GM18951 (cell line): ENCODE results near the gene LYAR.

ENCODE experiments used
- POLR2A ChIP-seq: IDR thresholded peaks from 4 replicates; pipeline ENCODE4 v1.6.1; 2011; ENCODE audit warnings: mild to moderate bottlenecking; ENCODE audit not compliant: insufficient read length, insufficient read depth; ENCODE audit errors: extremely low read depth
- in situ Hi-C: fragments of 300-500 bp; cut with MboI; formaldehyde crosslinking; loops from one replicate; pipeline ENCODE4 v1.12.0; 2022; ENCODE audit warnings: low sequenced_read_pairs, mixed read lengths, inconsistent platforms; ENCODE audit not compliant: unreplicated experiment

The LYAR gene

DNA sequence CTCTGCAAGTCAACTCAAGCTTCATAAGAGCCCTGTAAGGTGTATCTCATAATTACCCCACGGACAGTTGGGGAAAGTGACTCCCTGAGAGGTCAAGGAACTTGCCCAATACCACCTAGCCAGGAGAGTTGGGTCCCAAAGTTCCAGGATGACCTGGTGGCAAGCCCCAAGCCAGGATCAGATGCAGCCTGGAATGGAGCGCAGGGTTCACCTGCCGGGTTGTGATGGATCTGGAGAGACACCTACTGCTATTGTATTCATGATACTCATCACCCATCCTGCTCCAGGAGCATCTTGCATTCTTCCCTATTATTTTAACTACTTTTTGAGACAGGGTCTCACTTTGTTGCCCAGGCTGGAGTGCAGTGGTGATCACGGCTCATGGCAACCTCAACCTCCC is 36.2 kb upstream of the LYAR start:
- in situ Hi-C loops = no loop called here
- no peak for TF ChIP-seq POLR2A

DNA sequence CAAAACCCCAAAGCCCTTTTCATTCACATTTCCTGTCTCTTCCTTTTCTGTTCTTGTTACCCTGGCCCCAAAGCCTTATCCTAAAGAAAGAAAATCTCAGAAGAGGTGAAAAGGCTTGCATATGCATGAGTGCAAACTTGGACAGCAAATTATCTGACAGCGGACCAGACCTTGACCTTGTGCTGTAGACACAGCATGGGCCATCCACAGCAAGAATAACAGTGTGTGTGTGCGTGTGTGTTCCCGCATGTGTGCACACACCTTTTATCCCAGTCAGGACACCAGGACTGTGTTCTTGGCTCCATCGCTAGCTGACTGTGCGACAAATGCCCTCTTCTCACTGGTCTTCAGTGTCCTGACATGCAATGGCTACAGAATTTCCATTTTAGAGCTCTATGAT is 35.4 kb upstream of the LYAR start:
- TF ChIP-seq POLR2A = no peak
- in situ Hi-C loops = no loop called here

DNA sequence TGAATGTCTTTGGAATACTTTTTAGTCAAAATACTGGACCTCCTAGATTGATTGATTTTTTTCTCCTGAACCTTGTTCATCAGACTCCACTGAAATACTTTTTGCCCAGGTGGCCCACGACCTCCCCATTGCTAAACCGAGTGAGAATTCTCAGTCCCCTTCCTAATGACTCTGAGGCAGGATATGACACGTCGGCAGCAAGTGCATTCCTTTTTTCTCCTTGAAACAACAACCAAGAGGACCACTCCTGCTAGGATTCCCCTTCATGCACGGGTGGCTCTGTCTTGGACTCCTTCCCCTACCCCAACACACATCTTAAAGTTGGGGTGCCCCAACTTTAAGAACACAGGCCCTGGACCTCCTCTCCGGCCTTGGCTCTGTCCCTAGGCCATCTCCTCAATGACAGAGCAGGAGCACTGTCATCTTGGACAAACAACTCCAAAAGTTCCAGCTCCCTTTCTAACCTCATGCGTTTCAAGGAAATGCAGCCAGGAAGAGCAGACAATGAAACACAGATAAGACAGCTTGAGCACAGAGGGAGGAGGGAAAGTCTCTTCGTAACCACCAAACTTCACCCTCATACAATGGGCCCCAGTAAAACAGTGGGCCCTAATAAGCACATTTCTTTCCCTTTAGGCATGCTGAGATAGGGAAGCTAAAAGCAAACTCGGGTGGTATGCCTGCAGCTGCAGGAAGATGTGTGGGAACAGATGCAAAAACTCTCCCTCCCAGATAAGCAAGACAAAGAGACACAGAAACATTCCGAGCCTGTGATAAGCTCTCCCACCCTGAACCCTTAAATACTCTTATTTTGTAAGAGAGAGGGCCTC is 34.0 kb upstream of the LYAR start:
- in situ Hi-C loops = no loop called here
- no peak for TF ChIP-seq POLR2A

DNA sequence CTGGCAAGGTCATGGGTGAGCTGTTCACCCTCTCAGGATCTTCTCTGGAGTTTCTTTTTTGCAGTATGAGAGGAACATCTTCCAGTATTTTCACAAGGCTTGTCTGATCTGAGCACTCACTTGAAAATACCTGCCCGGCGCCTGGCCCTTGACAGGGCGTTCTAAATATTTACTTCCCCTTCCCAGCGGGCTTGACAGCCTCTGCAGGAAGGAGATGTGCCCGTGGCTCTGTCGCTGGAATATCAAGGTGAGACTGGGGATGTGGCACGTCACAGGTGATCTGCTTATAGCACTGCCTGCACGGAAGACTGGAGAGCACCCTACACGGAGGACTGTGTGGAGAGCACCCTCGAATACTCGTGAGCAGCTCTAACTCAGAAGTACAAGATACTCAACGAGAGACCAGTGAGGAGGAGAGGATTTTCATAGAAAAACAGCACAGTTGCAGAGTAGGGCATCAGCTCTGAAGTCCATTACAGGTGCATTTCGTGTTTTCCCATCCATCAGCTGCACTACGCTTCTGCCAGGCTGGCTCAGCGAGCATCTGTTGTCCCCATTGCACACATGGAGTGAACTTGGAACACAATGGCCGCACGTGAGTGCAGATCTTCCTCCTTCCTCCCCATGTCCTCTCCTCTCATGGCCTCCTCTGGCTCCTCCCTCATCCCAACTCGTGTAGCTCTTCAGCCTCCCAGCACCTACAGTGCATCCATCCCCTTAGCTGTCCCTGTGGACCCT is 32.2 kb upstream of the LYAR start:
- no peak for TF ChIP-seq POLR2A
- in situ Hi-C loops = no loop called here

DNA sequence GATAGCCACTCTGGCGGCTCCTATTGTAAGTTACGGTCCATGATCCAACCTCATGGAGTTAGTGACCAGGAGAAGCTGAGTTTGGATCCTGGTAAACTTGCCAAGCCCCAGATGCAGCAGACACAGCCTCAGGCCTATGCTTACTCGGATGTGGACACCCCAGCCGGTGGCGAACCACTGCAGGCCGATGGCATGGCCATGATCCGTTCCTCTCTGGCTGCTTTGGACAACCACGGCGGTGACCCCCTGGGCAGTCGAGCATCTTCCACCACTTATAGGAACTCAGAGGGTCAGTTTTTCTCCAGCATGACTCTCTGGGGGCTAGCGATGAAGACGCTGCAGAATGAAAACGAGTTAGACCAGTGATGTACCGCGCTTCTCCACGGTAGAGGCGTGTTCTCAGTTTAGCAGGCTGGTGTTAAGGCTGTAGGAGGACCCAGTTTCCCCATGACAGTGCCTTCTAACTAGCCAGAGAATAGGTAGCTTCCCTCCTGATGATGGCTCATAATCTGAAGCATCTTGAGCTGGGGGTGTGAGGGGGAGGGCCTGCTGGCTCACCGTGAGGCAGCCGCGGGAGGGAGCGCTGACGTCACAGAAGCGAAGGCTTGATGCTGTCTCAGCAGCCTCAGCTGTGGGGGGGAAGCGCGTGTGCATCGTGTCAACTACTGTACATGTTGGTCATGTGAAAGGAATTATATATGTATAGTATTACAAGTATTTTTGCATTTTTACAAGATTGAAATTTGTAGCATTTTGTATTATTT is 31.2 kb upstream of the LYAR start:
- TF ChIP-seq POLR2A = no peak
- in situ Hi-C loops = no loop called here

DNA sequence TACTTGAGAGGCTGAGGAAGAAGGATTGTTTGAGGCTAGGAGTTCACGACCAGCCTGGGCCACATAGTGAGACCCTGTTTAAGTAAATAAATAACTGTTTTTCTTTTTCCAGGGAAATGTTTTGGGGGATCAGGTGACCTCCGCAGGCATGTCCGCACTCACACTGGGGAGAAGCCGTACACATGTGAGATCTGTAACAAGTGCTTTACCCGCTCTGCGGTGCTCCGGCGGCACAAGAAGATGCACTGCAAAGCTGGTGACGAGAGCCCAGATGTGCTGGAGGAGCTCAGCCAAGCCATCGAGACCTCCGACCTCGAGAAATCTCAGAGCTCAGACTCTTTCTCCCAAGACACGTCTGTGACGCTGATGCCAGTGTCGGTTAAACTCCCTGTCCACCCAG is 30.6 kb upstream of the LYAR start:
- in situ Hi-C loops = no loop called here
- no peak for TF ChIP-seq POLR2A

DNA sequence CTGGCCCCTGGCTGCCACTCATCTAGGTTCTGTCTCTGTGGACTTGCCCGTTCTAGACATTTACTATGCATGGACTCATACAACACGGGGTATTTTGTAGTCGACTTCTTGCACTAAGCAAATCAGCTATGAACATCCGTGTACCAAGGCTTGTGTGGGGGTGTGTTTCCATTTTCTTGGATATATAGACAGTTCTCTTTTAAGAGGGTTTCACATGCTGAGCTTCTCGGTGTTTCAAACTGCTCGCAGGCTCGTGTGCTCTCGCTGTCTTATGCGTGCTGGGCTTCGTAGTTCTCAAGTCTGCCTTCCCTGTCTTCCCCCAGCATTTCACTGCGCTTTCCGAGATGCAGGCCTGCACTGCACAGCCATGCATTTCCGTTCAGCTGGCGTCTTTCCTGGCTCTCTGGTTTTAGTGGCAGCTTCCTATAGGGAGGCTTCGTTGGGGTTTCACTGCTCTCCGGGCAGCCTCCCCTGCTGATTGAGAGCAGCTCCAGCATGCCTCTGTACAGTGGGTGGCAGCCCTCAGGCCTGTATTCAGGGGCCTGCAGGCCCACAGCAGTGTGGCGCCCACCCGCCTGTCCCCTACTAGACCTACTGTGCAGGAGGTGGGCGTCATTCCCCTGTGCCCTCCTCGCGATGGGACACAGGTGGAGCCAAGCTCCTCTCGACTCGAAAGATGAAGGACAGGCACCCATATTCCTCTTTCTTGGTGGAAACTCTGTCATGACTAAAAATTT is 27.7 kb upstream of the LYAR start:
- no peak for TF ChIP-seq POLR2A
- in situ Hi-C loops = no loop called here

DNA sequence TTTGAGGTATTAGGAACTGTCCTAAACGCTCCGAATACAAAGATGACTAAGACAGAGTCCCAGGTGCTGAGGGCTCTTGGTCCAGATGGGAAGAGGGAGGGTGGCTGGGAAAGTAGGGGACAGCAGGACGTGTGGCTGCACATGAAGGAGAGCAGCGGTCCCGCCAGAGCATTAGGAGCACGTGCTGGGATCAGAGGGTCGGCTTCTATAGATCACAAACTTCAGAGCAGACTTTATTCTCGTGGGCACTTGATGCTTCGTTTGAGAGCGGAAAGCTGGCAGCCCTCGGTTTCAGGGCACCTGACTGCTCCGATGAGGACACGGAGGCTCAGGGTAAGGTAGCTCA is 26.2 kb upstream of the LYAR start:
- in situ Hi-C loops = no loop called here
- no peak for TF ChIP-seq POLR2A

DNA sequence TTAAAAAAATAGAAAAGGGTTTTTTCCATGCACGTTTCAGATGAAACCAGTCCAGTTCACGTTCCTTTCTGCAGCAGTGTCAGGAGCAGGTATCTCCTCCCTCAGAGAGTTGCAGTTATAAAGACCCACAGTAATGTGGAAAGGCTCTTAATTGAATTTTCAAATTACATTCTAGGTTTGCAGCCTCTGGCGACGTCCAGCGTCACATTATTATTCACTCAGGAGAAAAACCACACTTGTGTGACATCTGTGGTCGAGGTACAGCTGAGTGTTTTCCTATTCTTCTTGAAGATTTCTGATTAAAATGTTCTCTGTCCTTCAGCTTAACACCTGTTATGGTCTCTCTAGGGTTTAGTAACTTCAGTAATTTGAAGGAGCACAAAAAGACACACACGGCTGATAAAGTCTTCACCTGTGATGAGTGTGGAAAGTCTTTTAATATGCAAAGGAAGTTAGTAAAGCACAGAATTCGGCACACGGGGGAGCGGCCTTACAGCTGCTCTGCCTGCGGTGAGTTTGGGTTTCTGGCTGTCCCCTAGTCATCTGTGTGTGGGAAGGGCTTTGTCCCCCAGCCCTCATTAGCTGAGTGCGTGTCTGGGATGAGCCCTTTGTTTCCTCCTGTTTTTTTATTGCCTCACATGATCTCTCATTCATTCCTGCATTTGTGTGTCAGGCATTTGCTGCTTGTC is 25.7 kb upstream of the LYAR start:
- TF ChIP-seq POLR2A = no peak
- in situ Hi-C loops = no loop called here

DNA sequence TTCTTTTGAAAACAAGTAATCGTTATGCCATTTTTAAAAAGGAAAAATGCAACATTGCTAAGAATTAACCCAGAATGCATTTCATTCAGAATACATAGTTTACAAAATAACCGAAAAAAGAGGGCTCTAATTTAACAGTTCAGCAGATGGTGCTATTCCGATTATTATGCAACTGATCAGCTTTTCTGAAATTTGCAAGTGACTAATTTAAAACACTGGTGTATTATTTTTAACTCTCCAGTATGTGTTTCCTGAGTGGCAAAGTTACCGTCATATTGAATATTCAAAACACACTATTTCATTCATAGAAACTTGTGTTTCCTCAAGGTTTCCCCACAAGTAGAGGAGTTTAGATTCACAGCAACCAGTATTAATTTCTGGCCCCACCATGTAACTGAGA is 21.2 kb upstream of the LYAR start:
- TF ChIP-seq POLR2A = no peak
- in situ Hi-C loops = no loop called here

DNA sequence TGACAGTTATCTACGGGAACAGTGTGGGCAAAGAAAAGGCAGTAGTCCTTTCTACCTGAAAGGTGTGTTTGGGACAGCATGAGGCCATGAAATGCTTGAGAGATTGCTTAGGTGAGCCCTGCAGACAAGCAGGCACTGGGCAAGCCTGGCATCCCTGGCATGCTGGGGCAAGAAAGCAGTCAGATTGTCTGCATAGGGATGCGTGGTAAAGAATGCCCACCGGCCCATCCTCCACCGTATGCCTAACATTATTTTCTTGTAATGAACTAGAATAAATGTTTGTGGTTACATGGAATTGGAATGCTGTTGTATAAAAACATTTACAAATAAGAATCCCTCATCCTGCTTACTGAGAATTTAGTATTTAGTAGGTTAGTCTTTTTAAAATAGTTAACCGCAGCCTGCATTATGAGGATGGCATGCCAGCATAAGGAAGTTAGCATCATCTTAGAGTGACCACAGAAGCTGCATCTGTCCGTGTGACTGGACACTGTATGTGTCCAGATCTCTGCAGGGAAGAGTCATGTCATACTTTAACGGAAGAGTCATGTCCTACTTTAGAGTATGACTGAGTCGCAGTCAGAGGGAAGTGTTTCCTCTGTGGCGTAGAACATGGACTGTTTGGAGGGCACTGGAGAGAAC is 19.0 kb upstream of the LYAR start:
- TF ChIP-seq POLR2A = no peak
- in situ Hi-C loops = no loop called here

DNA sequence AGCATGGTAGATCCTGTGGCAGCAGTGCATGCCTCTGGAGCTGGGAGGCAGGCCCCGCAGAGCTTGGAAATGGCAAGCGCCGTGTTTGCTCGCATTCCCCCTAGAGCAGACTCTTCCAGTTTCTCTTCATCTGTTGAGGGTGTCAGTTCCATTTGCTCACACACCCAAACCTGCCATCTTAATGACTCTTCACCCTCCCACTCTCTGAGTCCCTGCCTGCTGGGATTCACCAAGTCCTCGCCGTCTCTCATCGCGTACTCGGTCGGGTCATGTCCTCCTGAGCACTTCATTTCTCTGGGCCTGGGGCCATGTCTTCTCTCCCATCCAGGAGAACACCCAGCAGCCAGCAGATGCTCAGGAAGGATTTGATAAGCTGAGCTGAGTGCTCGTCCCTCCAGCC is 17.0 kb upstream of the LYAR start:
- in situ Hi-C loops = no loop called here

More for the DNA sequence above, 17.0 kb upstream of the LYAR start:
- TF ChIP-seq POLR2A = no peak
